ENCODE data around the gene RDH12.
"Not testable (repeated sequence)": the region's sequence is repeated elsewhere in the genome, so short reads cannot be mapped to it uniquely, and the experiment has no call there.

Gene RDH12

GRCh38 chr14:67701492-67701891, at the start of gene RDH12:
TSS of gene RDH12 (plus strand) at chr14:67701886. CDS start at chr14:67722643, 20,757 bp downstream.
- H3K9me3 Mint-ChIP-seq; DNase-seq; H3K36me3 Mint-ChIP-seq (ENCODE audit: low read depth); H3K27ac Mint-ChIP-seq; H3K4me3 Mint-ChIP-seq; H3K4me1 Mint-ChIP-seq; H3K27me3 Mint-ChIP-seq (ENCODE audit: low read depth, poor library complexity): not testable (repeated sequence)

DNA sequence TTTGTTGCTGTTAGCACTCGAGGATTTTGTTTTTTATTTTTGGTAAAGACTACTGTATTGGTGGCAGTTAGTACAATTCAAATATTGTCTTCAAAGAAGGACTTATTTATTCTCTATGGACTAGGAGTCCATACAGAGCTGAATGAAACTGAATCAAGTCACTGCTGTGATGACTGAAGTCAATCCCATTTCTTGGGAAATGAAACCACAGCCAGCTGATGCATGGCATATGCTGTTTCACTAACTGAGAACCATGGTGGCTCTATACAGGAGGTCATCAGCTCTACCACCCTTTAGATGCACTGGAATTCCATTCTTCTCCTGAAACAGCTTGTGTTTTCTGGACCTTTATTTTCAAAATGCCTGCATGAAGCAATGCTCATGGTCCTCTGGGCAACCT, 49.5 kb upstream of the RDH12 start:
- no peak for DNase-seq
- peaks cover 55% of the 10 kb centered on the region for H3K36me3 Mint-ChIP-seq (ENCODE audit: low read depth)
- no peak overlapping the region for H3K27ac Mint-ChIP-seq
- no peaks in the 10 kb centered on the region for H3K4me1 Mint-ChIP-seq
- TF ChIP-seq CTCF (IDR thresholded peaks at IDR 0.05) = no peak
- no peaks in the 10 kb centered on the region for H3K9me3 Mint-ChIP-seq
- H3K27me3 Mint-ChIP-seq (ENCODE audit: low read depth, poor library complexity) = no peaks in the 10 kb centered on the region
- H3K4me3 Mint-ChIP-seq = no peak overlapping the region

- Mint-ChIP-seq H3K36me3 (ENCODE audit: low read depth) (peaks cover 66% of the 10 kb centered on the region), H3K9me3 (no peaks in the 10 kb centered on the region), H3K4me3 (no peak overlapping the region), H3K27ac (peak overlapping the region; percentile 75), H3K4me1 (no peaks in the 10 kb centered on the region), H3K27me3 (ENCODE audit: low read depth, poor library complexity) (no peaks in the 10 kb centered on the region)
- DNase-seq = no peak
- TF ChIP-seq CTCF (IDR thresholded peaks at IDR 0.05) = no peak
These were observed 47.9 kb upstream of the RDH12 start for GRCh38 chr14:67653651-67654280.

GRCh38 chr14:67663633-67664032, 38.1 kb upstream of the RDH12 start:
- Mint-ChIP-seq H3K27ac (no peak overlapping the region), H3K36me3 (ENCODE audit: low read depth) (peaks cover 33% of the 10 kb centered on the region), H3K4me3 (no peak overlapping the region), H3K4me1 (no peaks in the 10 kb centered on the region), H3K9me3 (no peaks in the 10 kb centered on the region), H3K27me3 (ENCODE audit: low read depth, poor library complexity) (no peaks in the 10 kb centered on the region)
- no peak for TF ChIP-seq CTCF (IDR thresholded peaks at IDR 0.05)
- no peak for DNase-seq

DNA sequence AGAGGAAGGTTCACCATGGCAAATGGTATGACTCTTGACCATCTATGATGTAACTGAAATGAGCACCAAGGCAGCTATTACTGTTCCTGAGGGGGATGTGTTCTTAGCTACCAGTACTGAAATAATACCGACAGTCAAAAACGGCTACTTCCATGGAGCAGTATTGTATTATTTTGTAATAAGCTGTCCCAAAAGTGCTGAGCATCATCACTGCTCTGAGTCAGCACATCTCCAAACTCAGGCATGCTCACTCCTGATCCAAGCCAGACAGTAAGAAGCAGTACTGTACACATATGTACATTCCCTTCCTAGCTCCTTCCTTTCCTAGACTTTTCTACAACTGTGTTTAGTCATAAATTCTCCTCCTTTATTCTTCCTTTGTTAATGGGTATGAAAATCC, 35.8 kb upstream of the RDH12 start:
- H3K27me3 Mint-ChIP-seq (ENCODE audit: low read depth, poor library complexity) = no peaks in the 10 kb centered on the region
- peaks cover 2% of the 10 kb centered on the region for H3K4me1 Mint-ChIP-seq
- no peak for DNase-seq
- H3K36me3 Mint-ChIP-seq (ENCODE audit: low read depth) = peaks cover 27% of the 10 kb centered on the region
- H3K4me3 Mint-ChIP-seq = no peak overlapping the region
- no peaks in the 10 kb centered on the region for H3K9me3 Mint-ChIP-seq
- no peak overlapping the region for H3K27ac Mint-ChIP-seq
- TF ChIP-seq CTCF (IDR thresholded peaks at IDR 0.05) = no peak

- DNase-seq = peak; percentile 9
- Mint-ChIP-seq H3K9me3 (no peaks in the 10 kb centered on the region), H3K27me3 (ENCODE audit: low read depth, poor library complexity) (no peaks in the 10 kb centered on the region), H3K4me3 (no peak overlapping the region), H3K4me1 (peaks cover 8% of the 10 kb centered on the region), H3K27ac (no peak overlapping the region), H3K36me3 (ENCODE audit: low read depth) (peaks cover 27% of the 10 kb centered on the region)
- peak; percentile 57 for TF ChIP-seq CTCF (IDR thresholded peaks at IDR 0.05)
These were observed 34.8 kb upstream of the RDH12 start for GRCh38 chr14:67666750-67667449.

All from nephron progenitor cell (in vitro differentiated cells).